ENCODE measurements around the gene CDC37.

The CDC37 gene

DNA sequence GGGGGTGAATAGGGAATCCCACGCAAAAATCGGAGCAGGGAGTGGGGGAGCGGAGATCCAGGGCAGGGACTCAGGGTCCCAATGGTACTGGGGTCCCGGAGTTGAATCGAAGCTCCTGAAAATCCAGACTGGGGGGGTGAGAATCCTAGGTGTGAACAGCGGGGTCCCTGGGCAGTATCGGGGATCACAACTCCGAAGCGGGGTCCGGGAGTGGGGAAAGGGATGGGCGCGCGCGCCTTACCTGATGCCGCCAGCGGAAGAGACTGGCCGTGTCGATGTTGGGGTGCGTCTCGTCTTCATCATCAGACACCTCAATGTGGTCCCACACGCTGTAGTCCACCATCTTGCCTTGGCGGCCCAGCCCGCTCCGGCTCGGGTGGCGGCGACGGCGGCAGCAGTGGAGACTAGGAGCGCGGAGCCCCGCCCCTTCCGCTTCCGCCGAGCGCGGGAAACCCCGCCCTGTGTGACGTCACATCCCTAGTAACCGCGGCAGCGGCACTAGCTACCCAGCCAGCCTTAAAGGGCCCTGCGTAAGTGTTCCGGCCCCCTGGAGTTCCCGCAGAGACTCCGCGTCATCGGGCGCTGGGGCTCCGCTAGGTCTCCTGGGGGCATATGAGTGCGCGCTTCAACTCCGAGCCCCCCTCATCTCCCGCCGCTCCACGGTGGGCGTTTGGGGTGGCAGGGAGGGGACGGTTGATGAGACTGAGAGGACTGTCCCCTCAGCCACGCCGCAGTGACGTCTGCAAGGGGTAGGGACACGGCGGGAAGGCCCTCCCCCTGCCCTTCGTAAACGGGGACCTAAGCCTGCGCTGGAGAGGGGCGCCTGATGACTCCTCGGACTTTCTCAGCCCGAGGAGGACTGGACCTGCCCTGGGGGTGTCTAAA, at the start of gene CDC37:
Gene CDC37, minus strand, starts transcription at position 406 of the 885 bp plus-strand sequence. Its CDS starts 63 bp downstream, at position 343.
- no peak for FAIRE-seq

DNA sequence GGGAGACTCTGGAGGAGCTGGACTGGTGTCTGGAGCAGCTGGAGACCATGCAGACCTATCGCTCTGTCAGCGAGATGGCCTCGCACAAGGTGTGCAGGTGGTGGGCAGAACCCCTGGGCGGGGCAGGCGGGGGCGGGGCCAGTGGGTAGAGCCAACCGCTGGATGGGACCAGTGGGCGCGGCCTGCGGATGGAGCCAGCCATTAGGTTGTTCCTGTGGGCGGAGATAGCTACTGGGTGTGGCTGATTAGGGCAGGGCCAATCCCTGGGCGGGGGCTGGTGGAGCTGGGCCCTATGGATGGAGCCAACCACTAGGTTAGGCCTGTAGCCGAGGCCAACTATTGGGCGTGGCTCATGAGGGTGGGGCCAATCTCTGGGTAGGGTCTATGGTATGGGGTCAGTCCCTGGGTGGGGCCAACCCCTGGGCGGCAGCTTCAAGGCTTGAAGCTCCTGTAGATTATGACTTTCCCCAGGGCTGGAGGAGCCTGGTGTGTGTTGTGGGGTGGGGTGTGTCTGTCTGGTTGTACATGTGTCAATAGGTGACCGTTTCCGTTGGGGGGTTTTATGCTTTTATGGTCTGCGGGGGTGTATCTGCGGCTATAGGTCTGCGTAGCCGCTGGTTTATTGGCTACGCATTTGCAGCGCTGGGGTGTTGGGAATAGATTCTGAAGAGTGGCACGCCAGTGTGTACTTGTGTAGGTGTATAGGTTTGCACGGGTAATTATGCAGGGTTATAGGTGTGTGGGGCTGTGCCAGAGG, 47.7 kb upstream of the CDC37 start:
- peak; percentile 20 for DNase-seq (ENCODE audit: insufficient read length, low spot score)
- TF ChIP-seq, protein P1, sequence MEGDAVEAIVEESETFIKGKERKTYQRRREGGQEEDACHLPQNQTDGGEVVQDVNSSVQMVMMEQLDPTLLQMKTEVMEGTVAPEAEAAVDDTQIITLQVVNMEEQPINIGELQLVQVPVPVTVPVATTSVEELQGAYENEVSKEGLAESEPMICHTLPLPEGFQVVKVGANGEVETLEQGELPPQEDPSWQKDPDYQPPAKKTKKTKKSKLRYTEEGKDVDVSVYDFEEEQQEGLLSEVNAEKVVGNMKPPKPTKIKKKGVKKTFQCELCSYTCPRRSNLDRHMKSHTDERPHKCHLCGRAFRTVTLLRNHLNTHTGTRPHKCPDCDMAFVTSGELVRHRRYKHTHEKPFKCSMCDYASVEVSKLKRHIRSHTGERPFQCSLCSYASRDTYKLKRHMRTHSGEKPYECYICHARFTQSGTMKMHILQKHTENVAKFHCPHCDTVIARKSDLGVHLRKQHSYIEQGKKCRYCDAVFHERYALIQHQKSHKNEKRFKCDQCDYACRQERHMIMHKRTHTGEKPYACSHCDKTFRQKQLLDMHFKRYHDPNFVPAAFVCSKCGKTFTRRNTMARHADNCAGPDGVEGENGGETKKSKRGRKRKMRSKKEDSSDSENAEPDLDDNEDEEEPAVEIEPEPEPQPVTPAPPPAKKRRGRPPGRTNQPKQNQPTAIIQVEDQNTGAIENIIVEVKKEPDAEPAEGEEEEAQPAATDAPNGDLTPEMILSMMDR (IDR thresholded peaks at IDR 0.05; ENCODE audit: insufficient read depth, missing control alignments) = no peak
- FAIRE-seq = no peak

More for the DNA sequence above, at the start of gene CDC37:
- DNase-seq (ENCODE audit: insufficient read length, low spot score) = peak; percentile 97
- TF ChIP-seq, protein P1 (IDR thresholded peaks at IDR 0.05; ENCODE audit: insufficient read depth, missing control alignments) = no peak

GRCh38 chr19:10450191-10450852, 47.0 kb upstream of the CDC37 start:
- FAIRE-seq (no peak), DNase-seq (ENCODE audit: insufficient read length, low spot score) (peak; percentile 10)
- TF ChIP-seq, protein P1 (IDR thresholded peaks at IDR 0.05; ENCODE audit: insufficient read depth, missing control alignments) = no peak

DNA sequence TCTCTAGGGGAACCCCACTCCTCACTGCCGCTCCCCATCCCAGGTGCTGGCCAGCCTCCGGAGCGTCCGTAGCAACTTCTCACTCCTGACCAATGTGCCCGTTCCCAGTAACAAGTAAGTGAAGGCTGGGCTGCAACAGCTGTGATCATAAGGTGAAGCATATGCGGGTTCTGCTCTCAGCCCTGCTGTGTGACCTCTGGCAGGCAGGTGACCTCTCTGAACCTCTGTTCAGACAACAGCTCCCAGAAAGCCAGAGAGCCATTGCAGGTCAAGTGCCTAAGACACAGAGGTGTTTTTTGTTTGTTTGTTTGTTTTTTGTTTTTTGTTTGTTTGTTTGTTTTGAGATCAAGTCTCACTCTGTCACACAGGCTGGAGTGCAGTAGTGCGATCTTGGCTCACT, 45.7 kb upstream of the CDC37 start:
- FAIRE-seq = no peak
- DNase-seq (ENCODE audit: insufficient read length, low spot score) = no peak
- TF ChIP-seq, protein P1 (IDR thresholded peaks at IDR 0.05; ENCODE audit: insufficient read depth, missing control alignments) = no peak

GRCh38 chr19:10442698-10443097, 39.4 kb upstream of the CDC37 start:
- TF ChIP-seq, protein P1 (IDR thresholded peaks at IDR 0.05; ENCODE audit: insufficient read depth, missing control alignments) = no peak
- FAIRE-seq (no peak), DNase-seq (ENCODE audit: insufficient read length, low spot score) (no peak)

DNA sequence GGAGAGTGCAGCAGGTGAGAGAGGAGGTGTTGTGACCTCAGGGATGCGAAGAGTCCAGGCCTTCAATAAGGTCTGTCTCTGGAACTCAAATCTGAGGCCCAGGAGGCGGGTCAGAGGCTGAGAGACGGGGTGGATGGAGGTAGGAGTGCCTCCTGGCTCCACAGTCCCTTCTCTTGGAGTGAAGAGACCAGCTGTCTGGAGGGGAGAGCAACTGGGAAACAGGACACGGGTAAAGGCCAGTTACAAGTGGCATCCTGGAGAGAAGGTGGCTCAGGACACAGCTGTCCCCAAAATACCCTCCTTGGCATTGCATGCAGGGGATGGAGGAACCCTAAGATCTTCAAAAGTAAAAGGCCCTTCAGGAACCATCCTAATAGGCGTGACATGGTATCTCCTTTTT, 36.2 kb upstream of the CDC37 start:
- DNase-seq (ENCODE audit: insufficient read length, low spot score) (no peak), FAIRE-seq (no peak)
- TF ChIP-seq, protein P1 (IDR thresholded peaks at IDR 0.05; ENCODE audit: insufficient read depth, missing control alignments) = no peak
